GM06990 (cell line): ENCODE results near the gene AATF.

Experiments
- DNase-seq: peaks from one replicate; pipeline ENCODE4 v3.0.0-alpha.2; 2011; ENCODE audit not compliant: insufficient read length; ENCODE audit errors: extremely low read depth
- H3K27me3 ChIP-seq: replicated peaks from 2 replicates; pipeline ENCODE4 v1.6.0; 2011; ENCODE audit warnings: low read length; ENCODE audit not compliant: control insufficient read depth, insufficient read depth
- H3K36me3 ChIP-seq: 2 replicates; pipeline ENCODE4 v1.5.1; 2011; ENCODE audit warnings: low read length; ENCODE audit not compliant: control insufficient read depth, insufficient read depth
- H3K4me3 ChIP-seq: replicated peaks from 2 replicates; pipeline ENCODE4 v1.5.1; 2011; ENCODE audit warnings: low read depth, mild to moderate bottlenecking, control low read depth, low read length
- TF ChIP-seq, protein P1 (sequence below): IDR thresholded peaks from 2 replicates; pipeline ENCODE4 v1.5.1; 2011; ENCODE audit warnings: low read length, control low read depth, mild to moderate bottlenecking, inconsistent platforms; ENCODE audit not compliant: insufficient read depth, poor library complexity, severe bottlenecking

Gene AATF

DNA sequence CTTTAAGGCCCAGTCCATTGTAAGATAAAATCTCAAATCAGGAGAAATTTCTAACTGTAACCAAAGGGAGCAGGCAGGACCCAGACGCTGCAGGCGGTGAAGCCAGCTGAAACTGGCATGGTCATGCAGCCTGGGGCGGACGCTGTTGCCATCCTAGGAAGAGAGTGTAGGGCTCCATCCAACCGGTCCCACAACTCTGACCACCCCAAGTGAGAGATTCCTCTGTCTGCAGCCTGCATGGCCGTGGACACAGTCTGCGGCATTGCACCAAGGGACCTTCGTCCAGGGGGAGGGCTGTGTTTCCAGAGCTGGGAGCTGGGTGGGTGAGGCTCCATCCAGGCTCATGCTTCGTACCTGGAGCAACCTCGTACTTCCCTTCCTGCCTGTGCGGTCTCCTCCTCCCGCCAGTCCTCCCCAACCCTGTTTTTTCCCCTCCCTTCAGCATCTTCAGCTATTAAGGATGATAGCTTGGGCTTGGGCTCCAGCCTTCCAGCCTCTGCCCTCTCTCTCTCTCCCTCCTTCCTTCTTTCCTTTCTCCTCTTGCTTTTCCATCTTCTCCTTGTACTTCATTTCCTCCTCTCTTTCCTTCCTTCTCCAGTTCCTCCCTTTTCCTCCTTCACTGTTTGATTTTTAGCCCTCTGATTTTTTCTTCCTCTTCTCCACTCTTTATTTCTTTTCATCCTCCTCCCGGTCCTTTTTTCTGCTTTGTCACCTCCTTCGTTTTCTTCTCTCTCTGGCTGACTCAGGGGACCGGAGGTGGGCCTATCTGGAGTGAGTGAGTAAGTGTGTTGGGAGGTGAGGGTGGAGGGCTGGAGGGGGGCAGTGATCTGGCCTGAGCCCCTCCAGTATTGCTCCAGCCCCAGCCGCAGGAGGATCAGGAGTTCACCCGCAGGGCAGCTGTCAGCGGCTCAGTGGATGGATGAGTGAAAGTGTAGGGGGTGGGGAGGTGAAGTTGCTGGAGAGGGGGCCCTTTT, 28.4 kb upstream of the AATF start:
- no peak for DNase-seq
- H3K4me3 ChIP-seq: no peak overlapping the region

DNA sequence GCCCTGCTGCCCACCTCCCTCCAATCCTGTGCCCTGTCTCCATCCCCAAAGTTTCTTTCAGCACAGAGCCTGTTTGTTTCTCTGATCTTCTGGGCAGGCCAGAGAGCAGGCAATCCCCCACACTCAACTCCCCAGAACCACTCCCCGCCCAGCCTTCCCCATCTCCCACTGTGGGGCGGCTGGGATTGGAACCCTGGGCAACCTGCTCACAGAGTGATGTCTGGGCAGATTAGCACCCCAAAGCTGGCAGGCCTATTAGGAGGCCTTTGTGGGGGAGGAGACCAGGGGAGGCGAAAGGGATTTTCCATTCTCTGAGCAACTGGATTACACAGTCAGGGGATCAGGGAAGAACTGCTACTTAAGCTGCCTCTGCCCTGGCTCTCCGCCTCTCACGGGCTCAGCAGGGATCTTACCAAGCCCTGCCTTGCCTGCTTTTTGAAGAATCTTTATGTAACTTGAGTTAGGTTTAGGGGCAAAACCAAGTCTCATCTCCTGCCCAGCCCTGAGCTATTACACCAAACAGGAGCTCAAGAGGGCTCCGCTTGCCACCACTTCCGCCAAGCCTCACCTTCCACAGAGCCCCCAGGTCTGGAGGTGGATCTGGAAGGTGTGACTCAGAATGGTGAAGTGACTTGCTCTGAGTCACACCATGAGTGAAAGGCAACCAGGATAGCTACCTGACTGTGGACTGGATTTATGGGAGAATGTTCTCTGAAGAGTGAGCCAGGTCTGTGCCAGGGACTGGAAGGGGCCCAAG, 27.5 kb upstream of the AATF start:
- no peaks in the 10 kb centered on the region for H3K36me3 ChIP-seq
- TF ChIP-seq, protein P1, sequence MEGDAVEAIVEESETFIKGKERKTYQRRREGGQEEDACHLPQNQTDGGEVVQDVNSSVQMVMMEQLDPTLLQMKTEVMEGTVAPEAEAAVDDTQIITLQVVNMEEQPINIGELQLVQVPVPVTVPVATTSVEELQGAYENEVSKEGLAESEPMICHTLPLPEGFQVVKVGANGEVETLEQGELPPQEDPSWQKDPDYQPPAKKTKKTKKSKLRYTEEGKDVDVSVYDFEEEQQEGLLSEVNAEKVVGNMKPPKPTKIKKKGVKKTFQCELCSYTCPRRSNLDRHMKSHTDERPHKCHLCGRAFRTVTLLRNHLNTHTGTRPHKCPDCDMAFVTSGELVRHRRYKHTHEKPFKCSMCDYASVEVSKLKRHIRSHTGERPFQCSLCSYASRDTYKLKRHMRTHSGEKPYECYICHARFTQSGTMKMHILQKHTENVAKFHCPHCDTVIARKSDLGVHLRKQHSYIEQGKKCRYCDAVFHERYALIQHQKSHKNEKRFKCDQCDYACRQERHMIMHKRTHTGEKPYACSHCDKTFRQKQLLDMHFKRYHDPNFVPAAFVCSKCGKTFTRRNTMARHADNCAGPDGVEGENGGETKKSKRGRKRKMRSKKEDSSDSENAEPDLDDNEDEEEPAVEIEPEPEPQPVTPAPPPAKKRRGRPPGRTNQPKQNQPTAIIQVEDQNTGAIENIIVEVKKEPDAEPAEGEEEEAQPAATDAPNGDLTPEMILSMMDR: no peak
- H3K27me3 ChIP-seq: peaks cover 2% of the 10 kb centered on the region
- DNase-seq: no peak
- H3K4me3 ChIP-seq: no peak overlapping the region

More for the DNA sequence above, 28.4 kb upstream of the AATF start:
- TF ChIP-seq, protein P1: no peak
- peaks cover 2% of the 10 kb centered on the region for H3K27me3 ChIP-seq
- no peaks in the 10 kb centered on the region for H3K36me3 ChIP-seq

DNA sequence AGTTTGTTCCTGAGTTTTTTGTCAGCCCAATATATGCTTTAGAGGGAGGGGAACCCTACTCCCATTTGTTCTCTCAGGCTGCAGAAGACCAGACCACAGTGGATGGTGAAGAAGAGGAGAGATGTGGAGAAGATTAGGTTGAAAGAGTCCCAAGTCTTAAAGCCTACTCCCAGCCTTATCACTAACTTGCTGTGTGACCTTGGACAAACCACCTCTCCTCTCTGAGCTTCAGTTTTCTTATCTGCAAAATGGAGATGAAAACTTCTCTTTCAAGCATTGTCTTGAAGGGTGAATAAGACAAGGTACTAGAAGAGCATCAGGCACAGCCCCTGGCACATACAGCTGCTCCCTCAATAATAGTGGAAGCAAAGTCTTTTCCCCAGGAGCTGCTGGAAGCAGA, 26.6 kb upstream of the AATF start:
- DNase-seq: no peak
- peaks cover 2% of the 10 kb centered on the region for H3K27me3 ChIP-seq
- TF ChIP-seq, protein P1: no peak
- H3K36me3 ChIP-seq: no peaks in the 10 kb centered on the region
- no peak overlapping the region for H3K4me3 ChIP-seq

DNA sequence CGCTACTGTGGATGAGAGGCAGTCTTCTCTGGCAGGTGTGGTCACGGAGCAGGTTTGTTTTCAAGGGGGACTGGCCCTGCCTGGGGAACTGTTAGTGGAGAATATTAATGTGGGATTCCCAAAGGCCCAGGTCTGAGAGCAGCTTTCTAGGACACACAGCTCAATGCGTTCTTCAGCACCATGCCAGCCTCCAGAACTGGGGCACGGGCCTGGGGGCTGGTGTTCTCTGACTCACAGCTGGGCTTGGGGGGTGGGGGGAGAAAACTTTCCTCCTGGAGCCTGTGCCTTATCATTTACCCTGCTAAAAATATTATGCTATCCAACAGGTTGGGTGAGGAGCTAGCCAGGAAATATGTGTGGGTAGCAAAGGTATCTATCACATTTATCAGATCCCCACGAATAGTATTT, 24.9 kb upstream of the AATF start:
- Histone ChIP-seq H3K36me3 (no peaks in the 10 kb centered on the region), H3K4me3 (no peak overlapping the region), H3K27me3 (peaks cover 2% of the 10 kb centered on the region)
- DNase-seq: no peak
- TF ChIP-seq, protein P1: no peak

DNA sequence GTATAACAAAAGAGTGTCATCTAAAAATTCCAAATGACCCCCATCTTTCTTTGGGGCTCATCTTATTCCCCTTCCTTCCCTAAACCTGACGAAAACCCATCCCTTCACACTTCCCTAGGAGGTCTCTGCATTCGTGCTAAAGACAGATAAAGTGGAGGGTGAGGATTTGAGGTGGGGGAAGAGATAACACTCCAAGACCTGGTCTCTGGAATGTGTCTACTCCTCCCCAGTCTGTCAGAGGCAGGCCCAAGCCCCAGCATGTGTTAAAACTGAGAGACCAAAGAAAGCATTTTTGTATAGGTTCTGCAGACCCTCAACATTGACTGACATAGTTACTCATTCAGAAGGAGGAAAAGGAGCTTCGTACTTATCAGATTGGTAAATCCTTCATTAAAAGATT, 22.5 kb upstream of the AATF start:
- H3K36me3 ChIP-seq: no peaks in the 10 kb centered on the region
- H3K4me3 ChIP-seq: no peak overlapping the region
- H3K27me3 ChIP-seq: peaks cover 2% of the 10 kb centered on the region; the same call in 1 of the 2 replicates
- TF ChIP-seq, protein P1: no peak
- no peak for DNase-seq
